DMS79 treated with DMSO at 0.1 percent for 48 hours (cell line): ENCODE data around the gene SLCO1A2.
"Not testable (repeated sequence)": the region's sequence is repeated elsewhere in the genome, so short reads cannot be mapped to it uniquely, and the experiment has no call there.

ENCODE experiments used
- DNase-seq: peaks from one replicate; lab custom pipeline; 2025; lab: John Stamatoyannopoulos, UW

The SLCO1A2 gene

DNA sequence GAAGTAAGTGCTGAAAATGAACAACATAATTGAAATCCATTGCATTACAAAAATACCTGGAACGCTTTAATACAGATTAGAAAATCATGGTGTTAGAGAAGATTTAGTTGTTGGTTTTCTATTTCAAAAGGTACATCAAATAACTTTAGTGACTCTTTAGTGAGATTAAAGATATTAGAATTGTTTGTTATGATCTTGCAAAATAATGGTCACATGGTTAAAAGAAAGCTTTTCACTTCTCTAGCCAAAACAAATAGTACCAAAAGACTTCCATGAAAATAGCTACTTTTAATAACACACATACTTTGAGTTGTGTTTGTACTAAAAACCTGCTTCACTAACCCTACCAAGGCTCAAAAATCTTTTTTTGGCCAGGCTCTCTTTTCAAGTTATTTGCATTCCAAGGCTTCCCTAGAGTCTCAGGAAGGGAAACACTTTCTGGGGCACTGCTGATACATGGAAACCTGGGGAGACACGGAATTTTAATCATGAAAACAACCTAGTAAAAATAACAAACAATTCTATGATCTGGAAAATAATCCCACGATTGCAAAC, at the start of gene SLCO1A2:
Gene SLCO1A2 (minus strand): TSS at position 147 of the 555 bp plus-strand sequence. CDS start 270 bp downstream, outside the sequence.
- no peak for DNase-seq

DNA sequence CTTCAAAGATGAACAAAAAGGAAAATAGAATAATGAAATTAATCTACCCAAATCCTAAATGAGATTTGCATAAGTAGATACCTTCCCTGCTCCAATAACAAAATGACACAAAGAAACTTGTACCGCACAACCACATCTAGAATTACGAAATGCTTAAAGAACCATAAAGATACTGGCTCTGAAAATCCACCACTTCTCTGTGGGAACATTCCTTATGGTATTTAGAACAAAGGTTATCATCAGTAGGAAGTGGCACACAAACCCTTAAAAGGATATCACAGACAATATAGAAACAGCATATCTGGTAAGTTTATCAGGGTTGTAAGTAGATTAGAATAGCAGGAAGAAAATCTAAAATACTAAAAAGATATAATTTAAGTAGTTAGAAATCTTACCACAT, 49.5 kb upstream of the SLCO1A2 start:
- DNase-seq, result no peak

- DNase-seq, result not testable (repeated sequence)
These were observed 46.6 kb upstream of the SLCO1A2 start for GRCh38 chr12:21381320-21381719.

- DNase-seq, result no peak
These were observed 44.5 kb upstream of the SLCO1A2 start for GRCh38 chr12:21379218-21379617.

GRCh38 chr12:21372602-21373001, 37.9 kb upstream of the SLCO1A2 start, which contains the start of gene IAPP:
TSS of gene IAPP (plus strand) at chr12:21372902. CDS start at chr12:21373352, 450 bp downstream.
- no peak for DNase-seq

DNA sequence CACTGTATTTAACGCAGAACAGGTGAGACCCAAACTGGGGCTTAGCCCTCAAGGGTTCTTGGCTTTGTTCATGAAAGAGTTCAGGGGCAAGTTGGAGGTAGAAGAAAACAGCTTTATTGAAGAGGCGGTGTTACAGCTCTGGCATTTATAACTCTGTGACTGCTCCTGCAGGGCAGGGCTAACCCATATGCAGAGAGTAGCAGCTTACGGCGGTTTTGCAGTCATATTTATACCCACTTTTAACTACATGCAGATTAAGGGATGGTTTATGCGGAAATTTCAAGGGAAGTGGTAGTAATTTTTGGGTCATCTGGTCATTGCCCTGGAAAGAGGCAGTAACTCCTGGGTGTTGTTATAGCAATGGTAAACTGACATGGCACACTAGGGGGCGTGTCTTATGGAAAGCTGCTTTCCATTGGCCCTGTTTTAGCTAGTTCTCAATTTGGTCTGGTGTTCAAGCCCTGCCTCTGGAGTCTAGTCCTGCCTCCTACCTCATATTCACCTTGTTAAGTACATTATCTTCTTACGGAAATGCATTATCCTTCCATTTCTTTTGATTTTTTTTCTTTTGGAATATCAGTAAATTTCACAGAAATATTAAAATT, 36.2 kb upstream of the SLCO1A2 start:
- DNase-seq, result no peak

GRCh38 chr12:21369141-21369980, 34.6 kb upstream of the SLCO1A2 start:
- no peak for DNase-seq

GRCh38 chr12:21360632-21361031, 25.9 kb upstream of the SLCO1A2 start:
- DNase-seq, result not testable (repeated sequence)

GRCh38 chr12:21354641-21355040, 19.9 kb upstream of the SLCO1A2 start:
- DNase-seq, result no peak

- no peak for DNase-seq
These were observed 19.2 kb upstream of the SLCO1A2 start for GRCh38 chr12:21353948-21354347.

- no peak for DNase-seq
These were observed 18.8 kb upstream of the SLCO1A2 start for GRCh38 chr12:21353487-21353886.

DNA sequence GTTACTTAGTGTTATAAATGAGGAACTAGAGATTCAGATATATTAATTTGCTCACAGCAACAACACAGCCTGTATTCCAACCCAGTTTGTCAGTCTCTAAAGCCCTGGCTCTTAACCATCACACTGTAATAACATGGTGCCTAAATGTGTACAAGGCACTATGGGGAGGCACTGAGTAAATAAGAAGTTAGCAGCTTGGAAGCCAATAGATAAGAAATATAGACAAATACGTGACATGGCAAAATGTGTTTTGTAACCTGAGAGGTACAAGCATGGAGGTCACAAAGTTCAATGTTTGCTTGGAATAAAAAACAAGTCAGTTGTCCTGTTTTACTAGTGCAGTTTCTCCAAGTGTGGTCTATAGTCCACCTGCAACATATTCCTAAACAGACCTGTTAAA, 16.3 kb upstream of the SLCO1A2 start:
- no peak for DNase-seq

GRCh38 chr12:21346542-21347205, 12.0 kb upstream of the SLCO1A2 start:
- no peak for DNase-seq

DNA sequence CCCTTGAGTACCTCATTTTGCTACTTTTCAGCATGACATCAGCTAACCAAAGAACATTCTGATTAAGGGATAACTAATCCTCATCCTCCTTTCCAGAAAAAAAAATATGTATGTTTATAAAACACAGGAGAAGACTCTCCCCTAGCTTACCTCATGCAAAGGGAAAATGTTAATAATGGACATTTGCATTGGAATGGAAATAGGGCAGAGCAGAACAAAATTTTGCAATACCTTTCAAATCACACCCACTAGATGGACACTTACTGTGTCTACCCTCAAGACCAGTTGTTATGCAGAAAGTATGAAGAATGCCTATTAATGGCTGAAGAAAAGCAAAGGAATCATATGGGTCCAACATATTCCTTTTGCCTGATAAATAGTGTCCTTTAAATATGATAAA, 8.9 kb upstream of the SLCO1A2 start:
- DNase-seq, result no peak

- DNase-seq, result no peak
These were observed 7.1 kb upstream of the SLCO1A2 start for GRCh38 chr12:21341769-21342168.

DNA sequence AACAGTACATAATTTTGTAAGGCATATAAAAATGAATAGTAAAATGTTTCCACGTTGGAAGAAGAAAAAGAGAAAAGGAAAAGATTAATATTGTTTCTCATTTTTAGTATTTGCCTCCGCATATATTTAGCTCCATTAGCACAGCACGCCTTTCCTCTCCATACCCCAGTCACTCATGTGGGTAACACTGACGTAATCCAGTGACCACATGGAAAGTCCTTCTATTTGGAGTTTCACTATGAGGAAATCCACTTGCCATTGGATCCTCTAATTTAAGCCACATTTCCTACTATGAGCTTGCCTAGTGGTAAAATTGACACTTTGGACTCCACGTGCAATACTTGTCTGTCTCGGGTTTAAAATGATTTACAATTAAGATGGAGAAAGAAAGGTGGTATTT, 5.7 kb upstream of the SLCO1A2 start:
- DNase-seq, result no peak

DNA sequence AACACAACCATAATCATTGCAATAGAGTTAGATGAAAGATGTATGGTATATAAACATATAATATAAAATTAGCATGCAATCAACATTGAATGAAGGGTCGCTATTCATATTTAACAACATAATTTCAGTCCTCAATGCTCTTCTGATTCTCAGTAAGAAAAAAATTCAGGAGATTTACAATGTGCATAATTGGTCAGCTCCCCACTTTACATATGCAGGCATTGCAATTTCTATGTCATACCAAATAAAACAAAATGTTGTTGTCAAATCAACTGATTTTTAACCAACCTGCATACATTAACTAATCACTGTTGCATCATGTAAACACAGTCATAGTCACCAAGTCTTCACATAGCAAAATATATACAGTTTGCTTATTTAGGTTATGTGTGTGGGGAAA, 5.2 kb upstream of the SLCO1A2 start:
- DNase-seq, result no peak

DNA sequence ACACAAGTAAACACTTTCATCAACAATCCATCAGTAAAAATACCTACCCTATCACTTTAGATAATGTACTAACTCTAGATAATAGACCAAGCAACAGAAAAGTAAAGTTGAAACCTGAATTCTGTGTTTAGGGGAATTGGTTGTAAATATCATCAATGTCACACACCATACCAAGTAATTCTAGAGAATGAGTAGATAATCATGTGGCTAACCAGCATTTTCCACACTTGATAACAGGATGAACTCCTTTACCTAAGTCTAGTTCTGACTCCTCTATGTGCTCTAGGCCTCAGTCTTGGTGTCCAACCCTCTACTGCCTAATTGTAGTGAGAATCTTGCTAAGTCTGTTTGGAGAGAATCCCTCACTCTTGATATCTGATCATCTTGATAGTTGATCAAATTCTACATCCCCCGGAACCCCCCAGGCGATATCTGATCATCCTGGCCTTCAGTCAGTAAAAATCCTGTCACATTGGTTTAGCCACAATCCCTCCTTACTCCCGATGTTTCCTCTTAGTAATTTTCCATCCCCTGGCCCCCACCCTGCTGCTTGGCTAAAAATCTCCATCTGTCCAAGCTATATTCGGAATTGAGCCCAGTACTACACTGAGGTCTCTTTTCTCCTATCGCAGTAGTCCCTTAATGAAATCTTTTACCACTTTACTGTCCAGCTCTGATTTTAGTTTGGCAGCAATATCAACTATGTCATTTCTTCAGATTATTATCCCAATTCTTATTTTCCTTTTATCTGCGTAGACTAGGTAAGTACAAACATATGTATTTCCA, 3.4 kb upstream of the SLCO1A2 start:
- DNase-seq, result no peak

DNA sequence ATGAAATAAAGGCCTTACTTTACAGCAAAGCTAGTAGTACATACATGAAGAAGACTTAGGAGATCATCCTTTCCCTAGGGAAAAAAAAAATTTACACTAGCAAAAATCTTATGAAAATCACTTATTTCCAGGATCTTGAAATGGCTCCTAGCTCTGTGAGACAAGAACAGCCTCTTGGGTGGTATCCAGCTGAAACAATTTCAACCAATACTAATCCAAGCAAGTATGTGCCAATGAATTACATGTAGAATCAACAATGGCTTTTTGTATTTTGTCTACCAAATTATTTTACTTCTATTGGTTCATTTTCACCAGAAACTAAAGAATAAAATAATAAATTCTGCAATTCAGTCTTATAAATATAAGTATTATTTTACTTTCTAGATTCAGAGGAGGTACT, 2.7 kb upstream of the SLCO1A2 start:
- no peak for DNase-seq

DNA sequence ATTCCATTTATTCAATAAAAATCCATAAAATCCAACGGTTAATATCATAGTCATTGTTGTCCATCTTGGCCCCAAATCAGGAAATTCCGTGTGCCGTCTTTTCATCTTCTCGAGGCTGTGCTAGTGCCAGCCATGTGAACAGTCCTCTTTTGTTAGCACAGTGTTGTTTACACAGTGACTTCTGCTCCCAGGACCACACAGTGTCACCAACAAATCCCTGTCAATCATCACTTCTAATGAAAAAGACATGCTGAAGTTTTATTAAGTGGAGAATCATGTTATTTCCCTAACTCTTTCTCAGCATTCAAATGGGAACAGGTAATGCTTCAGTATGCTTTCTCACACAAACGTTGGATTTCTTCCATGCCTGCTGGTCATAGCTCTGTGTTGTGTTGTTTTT, 1.9 kb upstream of the SLCO1A2 start:
- no peak for DNase-seq

GRCh38 chr12:21330682-21331253, 3.9 kb downstream of the SLCO1A2 start:
- peak; percentile 2 for DNase-seq
